Stimulated activated CD4-positive, alpha-beta T cell treated with anti-CD3 and anti-CD28 coated beads, Interleukin-4, amount 100 ng/mL, for 1 hour (primary cell): ENCODE data around the gene PLP2.
A peak's percentile ranks its signal among the peaks of the same experiment; 100 is the strongest.
"Not testable (repeated sequence)": the region's sequence is repeated elsewhere in the genome, so short reads cannot be mapped to it uniquely, and the experiment has no call there.

ENCODE experiments used
- DNase-seq: peaks from one replicate; pipeline ENCODE4 v3.0.0-alpha.2; 2020

Gene PLP2

DNA sequence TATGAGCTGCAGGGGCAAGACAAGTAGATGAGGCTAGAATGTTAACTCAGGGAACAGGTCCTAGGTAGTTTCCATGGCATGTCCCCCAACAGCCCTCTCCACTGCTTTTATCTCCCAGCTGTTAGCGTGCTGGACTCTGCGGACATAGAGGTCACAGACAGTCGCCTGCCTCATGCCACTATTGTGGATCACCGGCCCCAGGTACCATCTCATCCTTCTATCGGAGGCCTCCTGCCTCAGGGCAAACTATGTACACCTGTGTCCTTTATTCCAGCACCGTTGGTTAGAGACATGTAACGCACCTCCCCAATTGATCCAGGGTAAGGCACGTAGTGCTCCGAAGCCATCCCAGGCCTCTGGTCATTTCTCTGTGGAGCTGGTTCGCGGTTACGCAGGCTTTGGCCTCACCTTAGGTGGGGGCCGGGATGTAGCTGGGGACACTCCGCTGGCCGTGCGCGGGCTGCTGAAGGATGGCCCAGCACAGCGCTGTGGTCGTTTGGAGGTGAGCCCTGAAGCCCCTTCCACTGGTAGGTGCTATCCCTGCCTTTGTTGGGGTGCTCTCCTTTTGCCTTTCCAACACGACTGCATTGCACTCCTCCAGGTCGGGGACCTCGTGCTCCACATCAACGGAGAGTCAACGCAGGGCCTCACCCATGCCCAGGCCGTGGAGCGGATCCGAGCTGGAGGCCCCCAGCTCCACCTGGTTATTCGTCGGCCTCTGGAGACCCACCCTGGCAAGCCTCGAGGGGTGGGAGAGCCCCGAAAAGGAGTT is 6.9 kb upstream of the PLP2 start:
- DNase-seq: no peak

- peak; percentile 66 for DNase-seq
These were observed 5.5 kb upstream of the PLP2 start for GRCh38 chrX:49165901-49166881.

DNA sequence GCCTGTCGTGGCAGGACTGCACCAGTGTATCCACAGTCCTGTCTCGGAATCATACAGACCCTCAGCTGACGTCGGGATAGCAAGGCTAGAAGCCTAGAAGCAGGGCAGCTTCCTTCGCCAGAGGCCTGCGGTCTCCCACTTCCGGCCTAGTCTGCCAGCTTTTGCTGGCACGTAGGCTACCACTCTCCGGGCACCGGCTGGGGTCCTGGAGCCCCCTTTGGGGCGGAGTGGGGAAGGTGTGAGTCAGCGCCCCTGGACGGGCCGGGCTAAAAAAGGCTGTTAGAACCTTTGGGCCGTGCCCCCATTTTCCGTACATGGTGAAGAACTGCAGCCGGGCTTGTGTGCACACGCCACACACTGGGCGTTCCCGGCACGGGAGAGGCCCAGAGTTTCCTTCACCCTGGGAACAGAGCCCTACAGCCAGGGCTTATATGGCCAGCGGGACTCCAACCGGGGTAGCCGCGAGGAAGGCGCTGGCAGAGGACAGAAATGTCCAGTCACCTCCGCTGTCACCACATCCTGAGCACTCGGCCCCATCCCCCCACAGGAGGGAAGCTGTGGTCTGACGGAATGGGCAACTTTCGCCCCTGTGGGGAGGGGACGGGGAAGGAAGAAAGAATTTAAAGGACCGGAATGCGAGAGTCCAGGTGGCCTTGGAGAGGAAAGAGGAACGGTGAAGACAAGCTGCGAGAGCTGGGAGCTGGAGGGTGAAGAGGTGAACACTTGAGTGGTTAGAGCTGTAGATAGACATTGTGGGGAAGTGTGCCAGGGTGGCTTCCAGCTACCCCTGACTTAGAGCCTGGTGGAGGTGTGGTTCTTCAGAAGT is 4.6 kb upstream of the PLP2 start:
- peak; percentile 51 for DNase-seq

DNA sequence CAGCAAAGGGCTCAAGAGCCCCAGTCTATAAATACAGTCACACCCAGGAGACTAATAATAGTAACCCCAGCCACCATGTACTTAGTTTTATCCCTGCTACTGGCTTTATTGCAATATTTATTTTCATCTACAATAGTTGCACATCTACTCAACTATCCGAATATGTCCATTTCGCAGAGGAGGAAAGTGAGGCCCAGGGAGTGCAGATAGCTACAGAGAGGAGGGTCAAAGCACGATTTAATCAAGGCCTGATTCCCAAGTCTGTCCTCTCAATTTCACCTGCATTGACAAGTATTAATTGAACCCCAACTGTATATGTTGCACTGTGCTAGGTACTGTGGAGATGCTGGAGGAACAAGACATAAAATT is 4.0 kb upstream of the PLP2 start:
- DNase-seq: no peak

DNA sequence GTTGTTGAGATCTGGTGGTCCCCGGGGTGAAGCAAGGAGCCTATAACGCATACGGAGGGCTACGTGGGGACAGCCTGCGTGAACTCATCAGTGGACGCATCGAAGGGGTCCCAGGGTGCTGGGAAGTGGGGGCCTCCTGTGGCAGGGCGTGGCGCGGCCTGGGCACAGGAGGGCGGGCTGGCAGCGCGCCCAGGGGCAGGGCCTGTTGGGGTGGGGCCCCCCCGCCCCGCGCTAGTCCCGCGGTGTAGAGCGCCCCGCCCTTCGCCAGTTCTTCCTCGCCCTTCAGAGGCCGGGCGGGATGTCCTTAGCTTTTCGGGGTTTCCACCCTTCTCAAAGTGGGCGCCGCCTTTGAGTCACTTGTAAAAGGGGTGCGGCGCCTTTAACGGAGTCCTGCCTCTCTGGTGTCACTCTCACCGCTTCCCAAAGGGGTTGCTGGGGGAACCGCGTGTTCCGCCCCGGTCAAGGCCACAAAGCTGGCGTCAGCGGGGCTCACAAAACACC is 632 bp downstream of the PLP2 start:
- DNase-seq: peak; percentile 63

DNA sequence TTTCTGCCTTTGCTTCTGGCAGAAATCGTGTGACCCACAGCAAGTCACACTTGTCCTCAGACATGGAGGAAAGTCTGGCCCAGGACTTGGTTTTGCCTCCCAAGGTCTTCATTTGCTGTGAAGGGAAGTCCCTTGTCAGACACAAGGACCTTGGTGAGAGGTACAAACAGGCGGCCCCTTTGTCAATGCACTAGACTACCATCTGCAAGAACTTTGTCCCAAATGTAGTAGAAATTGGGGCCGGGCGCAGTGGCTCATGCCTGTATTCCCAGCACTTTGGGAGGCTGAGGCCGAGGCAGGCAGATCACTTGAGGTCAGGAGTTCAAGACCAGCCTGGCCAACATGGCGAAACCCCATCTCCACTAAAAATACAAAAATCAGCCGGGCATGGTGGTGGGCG is 1.8 kb downstream of the PLP2 start:
- not testable (repeated sequence) for DNase-seq

DNA sequence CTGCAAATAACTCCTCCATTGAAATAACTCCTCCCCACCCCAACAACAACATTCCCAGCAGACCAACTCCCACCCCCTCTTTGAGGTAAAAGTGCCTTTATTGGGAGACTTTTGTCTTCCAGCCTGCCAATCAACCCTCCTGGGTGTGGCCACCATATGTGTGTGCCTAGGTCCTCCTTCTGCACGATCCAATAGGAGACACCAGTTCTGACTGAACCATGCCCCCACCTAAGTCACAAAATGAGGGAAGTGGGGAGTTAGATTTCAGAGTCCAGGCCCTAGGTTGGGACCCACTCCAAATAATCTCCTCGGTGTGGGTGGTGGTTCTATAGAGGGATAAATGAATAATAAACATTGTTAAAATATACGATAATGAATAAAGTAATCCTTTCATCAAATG is 3.0 kb downstream of the PLP2 start:
- no peak for DNase-seq

DNA sequence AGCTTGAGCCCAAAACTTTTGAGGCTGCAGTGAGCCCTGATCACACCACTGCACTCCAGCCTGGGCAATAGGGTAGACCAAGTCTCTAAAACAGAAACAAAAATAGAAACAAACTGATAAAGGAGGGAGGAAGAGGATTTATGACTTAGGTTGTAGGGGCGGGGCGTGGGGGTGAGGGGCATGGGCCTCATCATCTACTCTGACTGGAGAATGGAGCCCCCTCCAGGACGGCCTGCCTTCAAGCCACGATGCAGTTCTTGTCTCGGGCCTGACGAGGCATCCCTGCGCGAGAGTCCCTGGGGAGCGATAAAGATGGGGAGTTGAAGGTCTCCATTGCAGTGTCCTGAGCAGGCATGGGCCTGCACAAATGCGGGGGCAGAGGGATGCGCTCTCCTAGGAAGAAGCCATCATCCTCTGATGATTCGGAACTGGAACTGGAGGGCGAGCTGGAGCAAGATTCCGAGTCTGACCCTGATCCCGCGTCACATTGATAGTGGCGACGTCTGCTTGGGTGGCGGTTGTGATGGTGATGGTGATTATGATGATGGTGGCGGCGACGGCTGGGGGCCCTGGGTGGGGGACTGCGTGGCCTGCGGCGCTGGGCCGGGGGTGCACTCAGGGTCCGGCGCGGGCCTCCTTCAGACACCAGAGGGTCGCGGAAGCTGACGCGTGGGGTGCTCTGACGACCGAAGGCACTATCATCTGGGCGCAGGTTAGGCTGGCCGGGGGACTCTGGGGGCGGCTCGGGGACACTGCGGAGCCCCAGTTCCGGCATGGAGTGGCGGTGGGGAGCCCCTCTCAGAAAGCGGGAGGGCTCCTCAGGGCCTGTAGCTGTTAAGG is 4.0 kb downstream of the PLP2 start:
- no peak for DNase-seq

DNA sequence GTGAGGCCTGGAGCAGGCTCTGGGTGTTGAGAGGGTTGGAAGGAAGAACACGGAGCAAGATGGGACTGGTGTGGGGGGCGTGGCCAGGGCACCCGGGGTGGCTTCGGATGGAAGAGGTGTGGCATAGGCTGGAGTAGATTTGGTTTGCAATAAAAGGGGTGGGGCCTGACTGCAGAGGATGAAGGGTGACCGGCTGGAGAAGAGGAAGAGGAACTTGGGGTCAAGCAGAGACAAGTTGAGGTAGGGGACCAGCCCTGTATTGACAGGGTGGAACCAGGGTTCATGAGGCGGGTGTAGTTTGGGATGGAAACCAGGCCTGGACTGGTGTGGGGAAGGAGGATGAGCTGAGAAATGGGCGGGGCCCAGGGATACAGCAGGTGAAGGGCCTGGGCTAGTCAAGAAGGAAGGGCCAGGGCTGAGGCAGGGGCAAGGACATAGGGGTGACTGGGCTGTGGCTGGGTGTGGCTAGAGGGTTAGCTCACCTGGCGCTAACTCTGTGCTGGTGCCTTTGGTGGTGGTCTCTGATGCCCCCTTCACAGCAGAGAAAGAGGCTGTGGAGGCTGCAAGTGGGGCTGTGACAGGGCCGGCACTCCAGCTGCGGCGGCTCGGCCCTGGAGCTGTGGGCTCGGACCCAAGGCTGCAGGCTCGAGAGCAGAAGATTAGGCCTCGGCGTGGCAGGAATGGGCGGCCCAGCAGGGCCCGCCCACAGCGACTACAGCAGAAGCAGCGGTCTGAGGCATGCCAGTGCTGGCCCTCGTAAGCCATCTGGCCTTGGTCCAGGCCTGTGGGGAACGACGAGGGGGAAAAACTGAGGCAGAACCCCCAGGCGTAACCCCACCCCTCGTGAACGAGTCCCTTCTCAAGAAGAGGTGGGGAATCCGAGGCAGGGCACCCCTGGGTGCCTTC is 5.0 kb downstream of the PLP2 start:
- no peak for DNase-seq

GRCh38 chrX:49177338-49177833 is 5.7 kb downstream of the PLP2 start:
- DNase-seq: no peak

DNA sequence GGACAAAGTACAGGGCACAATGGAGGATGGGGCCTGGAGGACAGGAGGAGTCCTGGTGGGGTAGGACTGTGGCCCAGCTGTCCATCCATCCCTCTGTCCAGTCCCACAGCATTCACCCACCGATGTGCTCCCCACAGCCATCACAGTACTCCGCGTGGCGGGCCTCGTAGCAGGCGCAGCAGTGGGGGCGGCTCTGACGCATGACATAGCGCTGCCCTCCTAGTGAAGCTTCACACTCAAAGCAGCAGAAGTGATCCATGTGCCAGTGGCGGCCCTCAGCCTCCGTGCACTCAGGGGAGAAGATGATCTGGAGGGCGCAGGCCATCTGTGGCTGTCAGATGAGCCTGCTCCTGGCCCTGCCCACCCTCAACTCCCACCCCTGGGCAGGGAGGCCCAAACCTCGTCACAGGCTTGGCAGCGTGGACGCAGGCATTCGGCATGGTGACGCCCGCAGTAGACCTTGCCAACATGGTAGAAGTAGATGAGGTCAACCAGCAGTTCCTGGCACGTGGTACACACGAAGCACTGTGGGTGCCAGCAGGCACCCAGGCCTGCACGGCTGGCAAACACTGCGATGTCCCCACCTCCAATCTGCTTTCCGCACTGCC is 6.3 kb downstream of the PLP2 start:
- no peak for DNase-seq

- no peak for DNase-seq
These were observed 6.8 kb downstream of the PLP2 start for GRCh38 chrX:49178537-49178936.

GRCh38 chrX:49179358-49179757 is 7.7 kb downstream of the PLP2 start:
- no peak for DNase-seq

GRCh38 chrX:49183701-49184281 is 12.1 kb downstream of the PLP2 start:
- DNase-seq: no peak

GRCh38 chrX:49184294-49185281 is 12.9 kb downstream of the PLP2 start:
- peak; percentile 29 for DNase-seq

- peak; percentile 75 for DNase-seq
These were observed 14.7 kb downstream of the PLP2 start, which contains the start of gene PRICKLE3 for GRCh38 chrX:49186125-49187027. PRICKLE3 (minus strand) TSS chrX:49186373; CDS start chrX:49186297, 76 bp downstream.

- DNase-seq: no peak
These were observed 15.3 kb downstream of the PLP2 start for GRCh38 chrX:49187028-49187394.
